HCT116 (cell line): ENCODE data around the gene GATA3.

Experiments used
- EZH2 ChIP-seq: fragments of 200-600 bp; sonication (generic); IDR thresholded peaks from 2 replicates; pipeline ENCODE4 v1.6.1; 2017; ENCODE audit warnings: antibody characterized with exemption, mixed run types
- EZH2phosphoT487 ChIP-seq: fragments of 200-600 bp; IDR thresholded peaks from 2 replicates; pipeline ENCODE4 v1.6.1; 2018; ENCODE audit warnings: antibody characterized with exemption, borderline replicate concordance
- SIN3A ChIP-seq: IDR thresholded peaks from 2 replicates; pipeline ENCODE4 v1.6.1; 2012; ENCODE audit warnings: low read depth

GRCh38 chr10:8042721-8043568 is 11.5 kb upstream of the GATA3 start:
- TF ChIP-seq EZH2phosphoT487 = no peak
- TF ChIP-seq EZH2 = no peak
- no peak for TF ChIP-seq SIN3A
